Neural crest cell (in vitro differentiated cells): Measurements from ENCODE around the gene COX11. TPM values are rescaled to one million over a fixed set of nuclear protein-coding genes. Genes with fewer than 3 reads are reported as not detected.

Experiments used
- DNase-seq: peaks from one replicate; pipeline ENCODE4 v3.0.0; 2021; ENCODE audit warnings: low read depth, mixed read lengths, low spot score
- H3K27ac Mint-ChIP-seq: one replicate; pipeline ENCODE4 v1.8.0; 2021; ENCODE audit warnings: mild to moderate bottlenecking, mixed read lengths; ENCODE audit not compliant: unreplicated experiment
- H3K27me3 Mint-ChIP-seq: 2 replicates; pipeline ENCODE4 v1.8.0; 2021; ENCODE audit warnings: low read depth, mild to moderate bottlenecking, mixed read lengths
- H3K36me3 Mint-ChIP-seq: 2 replicates; pipeline ENCODE4 v1.8.0; 2021; ENCODE audit warnings: low read depth, mild to moderate bottlenecking, mixed read lengths
- H3K4me1 Mint-ChIP-seq: 2 replicates; pipeline ENCODE4 v1.8.0; 2021; ENCODE audit warnings: mixed read lengths
- H3K4me3 Mint-ChIP-seq: one replicate; pipeline ENCODE4 v1.8.0; 2021; ENCODE audit warnings: mild to moderate bottlenecking, mixed read lengths
- H3K9me3 Mint-ChIP-seq: 2 replicates; pipeline ENCODE4 v1.8.0; 2021; ENCODE audit warnings: mixed read lengths
- CTCF ChIP-seq: fragments of 200-600 bp; sonication (generic); conservative IDR thresholded peaks from 2 replicates; pipeline ENCODE4 v1.5.0; 2021; ENCODE audit warnings: antibody characterized with exemption, mild to moderate bottlenecking
- total RNA-seq: library from RNA; stranded (reverse); gene quantifications from 2 replicates; pipeline ENCODE4 v1.2.1, GENCODE V29; 2021

The COX11 gene
- total RNA-seq, 1 donor from 2014 or later: 73.0 TPM

GRCh38 chr17:54937426-54937825, 31.0 kb downstream of the COX11 start:
- Mint-ChIP-seq H3K4me3 (no peak overlapping the region), H3K9me3 (no peaks in the 10 kb centered on the region), H3K27me3 (no peaks in the 10 kb centered on the region), H3K36me3 (peaks cover 11% of the 10 kb centered on the region), H3K4me1 (no peaks in the 10 kb centered on the region), H3K27ac (no peak overlapping the region)
- DNase-seq: no peak
- no peak for TF ChIP-seq CTCF

GRCh38 chr17:54937018-54937417, 31.4 kb downstream of the COX11 start:
- Mint-ChIP-seq H3K4me3 (no peak overlapping the region), H3K4me1 (no peaks in the 10 kb centered on the region), H3K9me3 (no peaks in the 10 kb centered on the region), H3K36me3 (peaks cover 13% of the 10 kb centered on the region), H3K27ac (no peak overlapping the region), H3K27me3 (no peaks in the 10 kb centered on the region)
- TF ChIP-seq CTCF: no peak
- no peak for DNase-seq

- no peaks in the 10 kb centered on the region for H3K27me3 Mint-ChIP-seq
- TF ChIP-seq CTCF: no peak
- H3K36me3 Mint-ChIP-seq: peaks cover 14% of the 10 kb centered on the region
- no peak overlapping the region for H3K4me3 Mint-ChIP-seq
- H3K9me3 Mint-ChIP-seq: no peaks in the 10 kb centered on the region
- no peak overlapping the region for H3K27ac Mint-ChIP-seq
- no peak for DNase-seq
- no peaks in the 10 kb centered on the region for H3K4me1 Mint-ChIP-seq
Measured at GRCh38 chr17:54935471-54935870, 33.0 kb downstream of the COX11 start.

- no peak for TF ChIP-seq CTCF
- H3K4me1 Mint-ChIP-seq: no peaks in the 10 kb centered on the region
- H3K36me3 Mint-ChIP-seq: peaks cover 17% of the 10 kb centered on the region
- no peak for DNase-seq
- no peak overlapping the region for H3K4me3 Mint-ChIP-seq
- no peaks in the 10 kb centered on the region for H3K27me3 Mint-ChIP-seq
- H3K9me3 Mint-ChIP-seq: no peaks in the 10 kb centered on the region
- H3K27ac Mint-ChIP-seq: no peak overlapping the region
Measured at GRCh38 chr17:54933921-54934320, 34.5 kb downstream of the COX11 start.

- Mint-ChIP-seq H3K36me3 (peaks cover 22% of the 10 kb centered on the region), H3K4me1 (no peaks in the 10 kb centered on the region), H3K27ac (no peak overlapping the region), H3K4me3 (no peak overlapping the region), H3K27me3 (no peaks in the 10 kb centered on the region), H3K9me3 (no peaks in the 10 kb centered on the region)
- DNase-seq: no peak
- no peak for TF ChIP-seq CTCF
Measured at GRCh38 chr17:54932711-54933110, 35.7 kb downstream of the COX11 start.

- Mint-ChIP-seq H3K27me3 (no peaks in the 10 kb centered on the region), H3K4me1 (no peaks in the 10 kb centered on the region), H3K9me3 (no peaks in the 10 kb centered on the region), H3K4me3 (no peak overlapping the region), H3K36me3 (peaks cover 25% of the 10 kb centered on the region), H3K27ac (no peak overlapping the region)
- no peak for DNase-seq
- no peak for TF ChIP-seq CTCF
Measured at GRCh38 chr17:54927525-54927924, 40.9 kb downstream of the COX11 start.
